IPS DF 6.9 (cell line): ENCODE data around the gene BTNL9.

Experiments used
- DNase-seq: peaks from one replicate; pipeline ENCODE4 v3.0.0-alpha.2; 2013; ENCODE audit warnings: low read depth, low spot score
- H3K27ac ChIP-seq: one replicate; pipeline ENCODE4 v1.5.1; 2013; ENCODE audit warnings: low read length, control low read depth
- H3K27me3 ChIP-seq: 2 replicates; pipeline ENCODE4 v1.6.1; 2013; ENCODE audit warnings: mild to moderate bottlenecking, low read length; ENCODE audit not compliant: control insufficient read depth, insufficient read depth
- H3K36me3 ChIP-seq: 2 replicates; pipeline ENCODE4 v1.6.1; 2013; ENCODE audit warnings: low read length; ENCODE audit not compliant: control insufficient read depth, insufficient read depth
- H3K4me1 ChIP-seq: 2 replicates; pipeline ENCODE4 v1.6.1; 2013; ENCODE audit warnings: low read length; ENCODE audit not compliant: control insufficient read depth, insufficient read depth
- H3K4me3 ChIP-seq: 2 replicates; pipeline ENCODE4 v1.5.1; 2013; ENCODE audit warnings: mild to moderate bottlenecking, low read length
- H3K9me3 ChIP-seq: 2 replicates; pipeline ENCODE4 v1.6.1; 2013; ENCODE audit warnings: low read length, inconsistent platforms; ENCODE audit not compliant: control insufficient read depth, insufficient read depth
- WGBS: extraction: QIAGEN DNeasy Blood & Tissue Kit; methylation state at CpG from one replicate; pipeline ENCODE4 v1.1.7; 2013; ENCODE audit warnings: mixed read lengths, missing lambda C conversion rate; ENCODE audit not compliant: insufficient read length, insufficient coverage; 5-methylcytosine and 5-hydroxymethylcytosine counted together

BTNL9 gene

DNA sequence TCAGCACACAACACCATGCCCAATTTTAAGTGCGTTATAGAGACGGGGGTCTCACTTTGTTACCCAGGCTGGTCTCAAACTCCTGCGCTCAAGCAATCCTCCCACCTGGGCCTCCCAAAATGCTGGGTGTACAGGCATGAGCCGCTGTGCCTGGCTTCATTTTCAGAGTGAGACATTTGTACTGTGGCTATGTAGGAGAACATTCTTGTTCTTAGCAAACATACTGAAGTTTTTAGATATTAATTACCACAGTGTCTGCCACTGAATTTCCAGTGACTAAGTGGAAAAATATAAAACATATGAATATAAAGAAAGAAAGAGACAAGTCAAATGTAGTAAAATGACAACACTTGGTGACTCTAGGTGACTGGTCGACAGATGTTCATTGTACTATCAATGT is 20.9 kb downstream of the BTNL9 start:
- no peak for DNase-seq
- H3K27me3 ChIP-seq: peaks cover 57% of the 10 kb centered on the region
- no peak overlapping the region for H3K4me3 ChIP-seq
- WGBS: no CpG with 5 or more reads among the region's 5 CpGs
- 0 out of 2 replicates have a peak, but pooled peaks cover 4% of the 10 kb centered on the region for H3K4me1 ChIP-seq
- H3K27ac ChIP-seq: no peak overlapping the region
- no peaks in the 10 kb centered on the region for H3K36me3 ChIP-seq
- no peaks in the 10 kb centered on the region for H3K9me3 ChIP-seq

GRCh38 chr5:181061645-181062044 is 21.6 kb downstream of the BTNL9 start:
- no peak overlapping the region for H3K4me3 ChIP-seq
- H3K27me3 ChIP-seq: peaks cover 51% of the 10 kb centered on the region
- H3K36me3 ChIP-seq: no peaks in the 10 kb centered on the region
- DNase-seq: no peak
- WGBS: no CpG with 5 or more reads among the region's 14 CpGs
- no peaks in the 10 kb centered on the region for H3K9me3 ChIP-seq
- 0 out of 2 replicates have a peak, but pooled peaks cover 4% of the 10 kb centered on the region for H3K4me1 ChIP-seq
- no peak overlapping the region for H3K27ac ChIP-seq

GRCh38 chr5:181062631-181063030 is 22.6 kb downstream of the BTNL9 start:
- 0 out of 2 replicates have a peak, but pooled peaks cover 4% of the 10 kb centered on the region for H3K4me1 ChIP-seq
- no peaks in the 10 kb centered on the region for H3K36me3 ChIP-seq
- H3K27ac ChIP-seq: no peak overlapping the region
- no peaks in the 10 kb centered on the region for H3K9me3 ChIP-seq
- no peak for DNase-seq
- H3K27me3 ChIP-seq: peaks cover 47% of the 10 kb centered on the region
- no peak overlapping the region for H3K4me3 ChIP-seq
- WGBS: no CpG with 5 or more reads among the region's 6 CpGs

DNA sequence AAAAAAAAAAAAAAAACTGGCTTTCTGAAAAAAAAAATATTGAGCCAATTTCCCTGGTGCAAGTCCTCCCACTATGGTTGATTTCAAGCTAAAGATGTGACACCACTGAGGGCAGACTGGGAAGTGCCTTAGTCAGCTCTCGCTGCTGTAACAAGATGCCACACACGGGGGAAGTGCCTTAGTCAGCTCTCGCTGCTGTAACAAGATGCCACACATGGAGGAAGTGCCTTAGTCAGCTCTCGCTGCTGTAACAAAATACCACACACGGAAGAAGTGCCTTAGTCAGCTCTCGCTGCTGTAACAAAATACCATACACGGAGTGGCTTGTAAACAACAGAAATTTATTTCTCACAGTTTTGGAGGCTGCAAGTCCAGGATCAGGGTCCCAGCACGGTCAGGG is 23.4 kb downstream of the BTNL9 start:
- H3K27me3 ChIP-seq: peaks cover 38% of the 10 kb centered on the region
- no CpG with 5 or more reads among the region's 8 CpGs for WGBS
- H3K9me3 ChIP-seq: no peaks in the 10 kb centered on the region
- 0 out of 2 replicates have a peak, but pooled peaks cover 4% of the 10 kb centered on the region for H3K4me1 ChIP-seq
- H3K36me3 ChIP-seq: no peaks in the 10 kb centered on the region
- no peak overlapping the region for H3K4me3 ChIP-seq
- DNase-seq: no peak
- H3K27ac ChIP-seq: no peak overlapping the region

GRCh38 chr5:181064987-181065386 is 24.9 kb downstream of the BTNL9 start:
- Histone ChIP-seq H3K4me1 (no peaks in the 10 kb centered on the region), H3K27me3 (peaks cover 24% of the 10 kb centered on the region), H3K9me3 (no peaks in the 10 kb centered on the region), H3K27ac (no peak overlapping the region), H3K36me3 (no peaks in the 10 kb centered on the region), H3K4me3 (no peak overlapping the region)
- DNase-seq: no peak
- no CpG with 5 or more reads among the region's 7 CpGs for WGBS

DNA sequence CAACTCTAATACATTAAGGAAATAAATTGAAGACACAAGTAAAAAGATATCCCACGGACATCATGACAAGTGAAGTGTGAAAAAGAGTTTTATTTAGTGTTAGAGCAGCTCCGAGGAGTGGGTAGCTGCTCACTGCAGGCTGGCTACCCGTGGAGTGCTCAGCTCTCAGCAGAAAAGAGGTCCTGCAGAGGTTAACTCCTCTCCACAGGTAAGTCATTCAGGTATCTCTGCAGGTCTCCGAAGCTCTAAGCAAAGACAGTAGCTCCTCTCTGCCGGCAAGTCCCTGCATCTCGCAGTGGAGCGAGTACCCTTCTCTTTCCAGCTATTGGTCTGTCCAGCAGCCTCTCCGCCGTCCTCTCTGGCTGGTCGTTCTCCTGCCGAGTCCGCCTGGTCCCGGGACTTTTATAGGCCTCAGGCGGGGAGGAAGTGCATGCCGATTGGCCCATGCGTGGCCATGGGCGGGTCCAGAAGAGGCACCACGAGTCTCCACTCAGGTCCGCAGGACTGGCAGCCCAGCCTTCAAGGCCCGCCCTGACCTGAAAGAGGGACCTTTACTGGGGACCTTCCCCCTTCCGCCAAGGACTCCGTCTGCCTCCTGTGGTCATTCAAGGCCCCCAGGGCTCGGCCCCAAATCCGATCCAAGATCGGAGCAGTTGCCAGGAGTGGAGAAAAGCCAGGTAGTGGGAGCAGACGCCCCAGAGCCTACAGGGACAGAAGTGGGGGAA is 29.9 kb downstream of the BTNL9 start:
- no peak for DNase-seq
- H3K27me3 ChIP-seq: no peaks in the 10 kb centered on the region
- no CpG with 5 or more reads among the region's 26 CpGs for WGBS
- H3K27ac ChIP-seq: no peak overlapping the region
- H3K9me3 ChIP-seq: no peaks in the 10 kb centered on the region; the same call in 1 of the 2 replicates
- 0 out of 2 replicates have a peak overlapping the region, but pooled peaks have one; percentile 5 for H3K4me3 ChIP-seq
- no peaks in the 10 kb centered on the region for H3K36me3 ChIP-seq
- no peaks in the 10 kb centered on the region for H3K4me1 ChIP-seq

DNA sequence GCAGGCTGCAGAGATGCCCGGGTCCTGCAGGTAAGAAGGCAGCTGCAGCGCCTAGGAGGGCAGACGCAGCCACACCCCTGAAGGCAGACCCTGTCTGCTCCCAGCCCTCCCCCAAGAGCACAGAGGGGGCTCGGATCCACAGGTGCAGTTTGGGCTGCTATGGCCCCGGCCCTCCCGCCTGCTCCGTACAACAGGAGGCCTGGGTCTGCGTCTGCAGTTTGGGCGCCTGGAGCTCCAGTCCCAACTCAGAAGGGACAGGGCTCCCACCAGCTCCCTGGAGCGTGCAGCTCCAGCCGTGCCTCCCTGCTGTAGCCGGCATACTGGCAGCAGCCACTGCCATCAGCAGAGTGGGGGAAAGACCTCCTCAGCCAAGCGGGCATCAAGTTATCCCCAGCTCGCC is 30.5 kb downstream of the BTNL9 start:
- H3K4me1 ChIP-seq: no peaks in the 10 kb centered on the region
- no peak for DNase-seq
- no peak overlapping the region for H3K4me3 ChIP-seq
- H3K27me3 ChIP-seq: no peaks in the 10 kb centered on the region
- WGBS: no CpG with 5 or more reads among the region's 14 CpGs
- no peaks in the 10 kb centered on the region for H3K36me3 ChIP-seq
- no peaks in the 10 kb centered on the region; the same call in 1 of the 2 replicates for H3K9me3 ChIP-seq
- H3K27ac ChIP-seq: no peak overlapping the region

- Histone ChIP-seq H3K4me3 (no peak overlapping the region), H3K4me1 (no peaks in the 10 kb centered on the region), H3K27me3 (no peaks in the 10 kb centered on the region), H3K9me3 (no peaks in the 10 kb centered on the region; the same call in 1 of the 2 replicates), H3K36me3 (no peaks in the 10 kb centered on the region), H3K27ac (no peak overlapping the region)
- whole genome bisulfite sequencing: no CpG with 5 or more reads among the region's 6 CpGs
- no peak for DNase-seq
These were observed 31.2 kb downstream of the BTNL9 start for GRCh38 chr5:181071257-181071656.

- H3K9me3 ChIP-seq: no peaks in the 10 kb centered on the region; the same call in 1 of the 2 replicates
- no peaks in the 10 kb centered on the region for H3K36me3 ChIP-seq
- no peak overlapping the region for H3K4me3 ChIP-seq
- DNase-seq: no peak
- H3K27me3 ChIP-seq: no peaks in the 10 kb centered on the region
- H3K4me1 ChIP-seq: no peaks in the 10 kb centered on the region
- no peak overlapping the region for H3K27ac ChIP-seq
These were observed 36.9 kb downstream of the BTNL9 start for GRCh38 chr5:181076920-181077319.

- H3K4me1 ChIP-seq: peaks cover 2% of the 10 kb centered on the region; the same call in 1 of the 2 replicates
- H3K27ac ChIP-seq: no peak overlapping the region
- H3K27me3 ChIP-seq: no peaks in the 10 kb centered on the region; the same call in 1 of the 2 replicates
- no peak overlapping the region for H3K4me3 ChIP-seq
- no peak for DNase-seq
- H3K9me3 ChIP-seq: no peaks in the 10 kb centered on the region
- no peaks in the 10 kb centered on the region for H3K36me3 ChIP-seq
These were observed 41.9 kb downstream of the BTNL9 start for GRCh38 chr5:181081989-181082388.
